Ammon's horn (tissue), 1 donor: ENCODE data around the gene TLCD3B.

Source experiments
- DNase-seq: peaks from one replicate; pipeline ENCODE4 v3.0.0-alpha.2; 2016; ENCODE audit warnings: low spot score

TLCD3B gene

GRCh38 chr16:30004811-30005242, 26.2 kb downstream of the TLCD3B start:
- no peak for DNase-seq

GRCh38 chr16:30004424-30004776, 26.7 kb downstream of the TLCD3B start:
- no peak for DNase-seq

GRCh38 chr16:30003670-30004423, 27.2 kb downstream of the TLCD3B start:
- DNase-seq, result no peak

GRCh38 chr16:30002614-30003346, 28.3 kb downstream of the TLCD3B start:
- no peak for DNase-seq

- DNase-seq, result no peak
Measured at GRCh38 chr16:30000735-30001631, 30.1 kb downstream of the TLCD3B start.

- no peak for DNase-seq
Measured at GRCh38 chr16:29999605-30000004, 31.5 kb downstream of the TLCD3B start.

- no peak for DNase-seq
Measured at GRCh38 chr16:29996766-29997250, 34.3 kb downstream of the TLCD3B start.

GRCh38 chr16:29995911-29996765, 34.9 kb downstream of the TLCD3B start, which contains the start of gene INO80E:
TSS of gene INO80E (plus strand) at chr16:29996241. CDS start at chr16:29996311, 70 bp downstream.
- DNase-seq, result peak; percentile 99

GRCh38 chr16:29995324-29995910, 35.7 kb downstream of the TLCD3B start, which contains the start of gene HIRIP3:
TSS of gene HIRIP3 (minus strand) at chr16:29995617. CDS start at chr16:29995605, 12 bp downstream.
- DNase-seq, result peak; percentile 83

GRCh38 chr16:29994600-29995323, 36.3 kb downstream of the TLCD3B start:
- peak; percentile 59 for DNase-seq

GRCh38 chr16:29993903-29994599, 37.0 kb downstream of the TLCD3B start:
- DNase-seq, result no peak

- DNase-seq, result no peak
Measured at GRCh38 chr16:29993191-29993902, 37.7 kb downstream of the TLCD3B start.

- no peak for DNase-seq
Measured at GRCh38 chr16:29992344-29992967, 38.6 kb downstream of the TLCD3B start.

- no peak for DNase-seq
Measured at GRCh38 chr16:29991571-29991904, 39.5 kb downstream of the TLCD3B start.

GRCh38 chr16:29990883-29991570, 40.0 kb downstream of the TLCD3B start:
- DNase-seq, result no peak

GRCh38 chr16:29990034-29990433, 41.0 kb downstream of the TLCD3B start:
- no peak for DNase-seq

- DNase-seq, result no peak
Measured at GRCh38 chr16:29989111-29989858, 41.8 kb downstream of the TLCD3B start.
